ENCODE data around the gene SNX32. TPM values are rescaled to one million over a fixed set of nuclear protein-coding genes. Genes with fewer than 3 reads are reported as not detected.

SNX32 gene
- polyA plus RNA-seq, 2 of the 4 experiments (the other 2 are of a cell fraction) = 0.08 TPM; not detected in 1

DNA sequence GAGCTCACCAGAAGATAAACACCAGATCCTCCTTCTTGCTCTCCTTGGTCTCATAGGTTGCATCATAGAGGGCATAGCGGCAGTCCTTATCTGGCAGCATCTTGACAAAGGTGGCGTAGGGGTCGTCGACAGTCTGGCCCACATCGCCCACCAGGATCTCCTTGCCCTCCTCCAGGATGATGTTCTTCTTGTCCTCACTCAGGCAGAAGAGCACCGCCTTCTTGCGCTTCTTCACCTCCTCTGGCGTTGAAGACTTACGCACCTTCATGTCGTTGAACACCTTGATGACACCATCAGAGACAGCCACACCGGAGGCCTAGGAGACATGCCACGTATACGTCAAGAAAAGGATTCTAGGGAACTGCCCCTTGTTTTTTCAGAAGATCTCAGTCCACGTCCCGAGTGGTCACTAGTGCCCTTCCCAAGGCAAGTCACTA, 22.2 kb downstream of the SNX32 start:
- WGBS (ENCODE audit: missing lambda C conversion rate) = 89% methylated on average over 15 of the region's 15 CpGs
- H3K27ac ChIP-seq = no peak overlapping the region
- TF ChIP-seq EHMT2 (IDR thresholded peaks at IDR 0.05; ENCODE audit: low read depth) (no peak), RFX5 (IDR thresholded peaks at IDR 0.05) (no peak)
- peak overlapping the region; percentile 88 for H3K4me2 ChIP-seq
- DNase-seq (ENCODE audit: low read depth in 1 of 2, low spot score in 1 of 2) = no peak
- no peak for FAIRE-seq
- POLR2A ChIA-PET = no interaction called here
- peak overlapping the region; percentile 70 for H3K4me3 ChIP-seq
- no peaks in the 10 kb centered on the region for H3K9me3 ChIP-seq
- ATAC-seq = no peak
- peaks cover 23% of the 10 kb centered on the region for H3K4me1 ChIP-seq
- CTCF ChIA-PET = interaction anchor here (1.4 kb wide), 1 partner anchor 38 kb away, joined by 4 read pairs; no protein-coding TSS in a partner anchor

- Histone ChIP-seq H3K9me3 (no peaks in the 10 kb centered on the region), H3K4me1 (peaks cover 28% of the 10 kb centered on the region), H3K4me3 (peak overlapping the region; percentile 70), H3K4me2 (peak overlapping the region; percentile 88), H3K27ac (peak overlapping the region; percentile 95 to 97)
- ATAC-seq (peak; percentile 27 to 33), DNase-seq (ENCODE audit: low read depth in 1 of 2, low spot score in 1 of 2) (peak in 1 of 2 experiments; percentile 81), FAIRE-seq (no peak)
- POLR2A ChIA-PET = interaction anchor here (1.0 to 3.4 kb wide), 2 partner anchors 137 to 146 kb away, joined by 8 to 17 read pairs; partner anchors contain the start of gene RNASEH2C
- WGBS (ENCODE audit: missing lambda C conversion rate) = 2% methylated on average over 25 of the region's 57 CpGs
- CTCF ChIA-PET = interaction anchor here (0.9 to 1.4 kb wide), 2 partner anchors 28 to 39 kb away, joined by 3 to 4 read pairs; no protein-coding TSS in a partner anchor
- no peak for TF ChIP-seq RARB (CRISPR knock-in tag; IDR thresholded peaks at IDR 0.05)
- TF ChIP-seq ELK1 (IDR thresholded peaks at IDR 0.05; ENCODE audit: low read depth, low read length) = no peak
- no peak for TF ChIP-seq JUNB (IDR thresholded peaks at IDR 0.05)
- TF ChIP-seq NPAS2 (CRISPR knock-in tag; IDR thresholded peaks at IDR 0.05; ENCODE audit: borderline replicate concordance) = no peak
- TF ChIP-seq FOXS1 (CRISPR knock-in tag; IDR thresholded peaks at IDR 0.05) = no peak
- TF ChIP-seq ESRRA (IDR thresholded peaks at IDR 0.05; ENCODE audit: borderline replicate concordance, low read length) = no peak
- TF ChIP-seq ZC3H11A (IDR thresholded peaks at IDR 0.05) = no peak
- no peak for TF ChIP-seq KDM5A (IDR thresholded peaks at IDR 0.05)
- TF ChIP-seq, protein P1, sequence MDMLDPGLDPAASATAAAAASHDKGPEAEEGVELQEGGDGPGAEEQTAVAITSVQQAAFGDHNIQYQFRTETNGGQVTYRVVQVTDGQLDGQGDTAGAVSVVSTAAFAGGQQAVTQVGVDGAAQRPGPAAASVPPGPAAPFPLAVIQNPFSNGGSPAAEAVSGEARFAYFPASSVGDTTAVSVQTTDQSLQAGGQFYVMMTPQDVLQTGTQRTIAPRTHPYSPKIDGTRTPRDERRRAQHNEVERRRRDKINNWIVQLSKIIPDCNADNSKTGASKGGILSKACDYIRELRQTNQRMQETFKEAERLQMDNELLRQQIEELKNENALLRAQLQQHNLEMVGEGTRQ (IDR thresholded peaks at IDR 0.05) = peak; percentile 89
- TF ChIP-seq HDAC2 (IDR thresholded peaks at IDR 0.05) = no peak
- no peak for TF ChIP-seq CTCF (IDR thresholded peaks at IDR 0.05)
- no peak for TF ChIP-seq ZNF302 (CRISPR knock-in tag; IDR thresholded peaks at IDR 0.05)
- TF ChIP-seq RFX5 (IDR thresholded peaks at IDR 0.05) = no peak
- TF ChIP-seq HES2 (IDR thresholded peaks at IDR 0.05) = no peak
- no peak for TF ChIP-seq ZSCAN20 (CRISPR knock-in tag; IDR thresholded peaks at IDR 0.05)
- TF ChIP-seq, protein P2, sequence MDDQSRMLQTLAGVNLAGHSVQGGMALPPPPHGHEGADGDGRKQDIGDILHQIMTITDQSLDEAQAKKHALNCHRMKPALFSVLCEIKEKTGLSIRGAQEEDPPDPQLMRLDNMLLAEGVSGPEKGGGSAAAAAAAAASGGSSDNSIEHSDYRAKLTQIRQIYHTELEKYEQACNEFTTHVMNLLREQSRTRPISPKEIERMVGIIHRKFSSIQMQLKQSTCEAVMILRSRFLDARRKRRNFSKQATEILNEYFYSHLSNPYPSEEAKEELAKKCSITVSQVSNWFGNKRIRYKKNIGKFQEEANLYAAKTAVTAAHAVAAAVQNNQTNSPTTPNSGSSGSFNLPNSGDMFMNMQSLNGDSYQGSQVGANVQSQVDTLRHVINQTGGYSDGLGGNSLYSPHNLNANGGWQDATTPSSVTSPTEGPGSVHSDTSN (IDR thresholded peaks at IDR 0.05) = peak; percentile 13; the same call in 1 of the 2 replicates
- TF ChIP-seq, protein P3, sequence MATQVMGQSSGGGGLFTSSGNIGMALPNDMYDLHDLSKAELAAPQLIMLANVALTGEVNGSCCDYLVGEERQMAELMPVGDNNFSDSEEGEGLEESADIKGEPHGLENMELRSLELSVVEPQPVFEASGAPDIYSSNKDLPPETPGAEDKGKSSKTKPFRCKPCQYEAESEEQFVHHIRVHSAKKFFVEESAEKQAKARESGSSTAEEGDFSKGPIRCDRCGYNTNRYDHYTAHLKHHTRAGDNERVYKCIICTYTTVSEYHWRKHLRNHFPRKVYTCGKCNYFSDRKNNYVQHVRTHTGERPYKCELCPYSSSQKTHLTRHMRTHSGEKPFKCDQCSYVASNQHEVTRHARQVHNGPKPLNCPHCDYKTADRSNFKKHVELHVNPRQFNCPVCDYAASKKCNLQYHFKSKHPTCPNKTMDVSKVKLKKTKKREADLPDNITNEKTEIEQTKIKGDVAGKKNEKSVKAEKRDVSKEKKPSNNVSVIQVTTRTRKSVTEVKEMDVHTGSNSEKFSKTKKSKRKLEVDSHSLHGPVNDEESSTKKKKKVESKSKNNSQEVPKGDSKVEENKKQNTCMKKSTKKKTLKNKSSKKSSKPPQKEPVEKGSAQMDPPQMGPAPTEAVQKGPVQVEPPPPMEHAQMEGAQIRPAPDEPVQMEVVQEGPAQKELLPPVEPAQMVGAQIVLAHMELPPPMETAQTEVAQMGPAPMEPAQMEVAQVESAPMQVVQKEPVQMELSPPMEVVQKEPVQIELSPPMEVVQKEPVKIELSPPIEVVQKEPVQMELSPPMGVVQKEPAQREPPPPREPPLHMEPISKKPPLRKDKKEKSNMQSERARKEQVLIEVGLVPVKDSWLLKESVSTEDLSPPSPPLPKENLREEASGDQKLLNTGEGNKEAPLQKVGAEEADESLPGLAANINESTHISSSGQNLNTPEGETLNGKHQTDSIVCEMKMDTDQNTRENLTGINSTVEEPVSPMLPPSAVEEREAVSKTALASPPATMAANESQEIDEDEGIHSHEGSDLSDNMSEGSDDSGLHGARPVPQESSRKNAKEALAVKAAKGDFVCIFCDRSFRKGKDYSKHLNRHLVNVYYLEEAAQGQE (IDR thresholded peaks at IDR 0.05) = 0 out of 2 replicates have a peak, but pooled peaks have one; percentile 11
- no peak for TF ChIP-seq MAZ (IDR thresholded peaks at IDR 0.05; ENCODE audit: borderline replicate concordance, low read depth, low read length)
- TF ChIP-seq ZFP36 (IDR thresholded peaks at IDR 0.05; ENCODE audit: borderline replicate concordance, partially characterized antibody) = no peak
- no peak; the same call in 1 of the 2 replicates for TF ChIP-seq HMGXB4 (CRISPR knock-in tag; IDR thresholded peaks at IDR 0.05; ENCODE audit: borderline replicate concordance)
- 0 out of 2 replicates have a peak, but pooled peaks have one; percentile 20 for TF ChIP-seq HOXA7 (CRISPR knock-in tag; IDR thresholded peaks at IDR 0.05)
- TF ChIP-seq CBX2 (IDR thresholded peaks at IDR 0.05; ENCODE audit: borderline replicate concordance, low read depth) = no peak
These were observed 23.1 kb downstream of the SNX32 start for GRCh38 chr11:65856689-65857499.
